Liver (tissue), 9 donors: ENCODE measurements around the gene FAM209B. TPM values are rescaled to one million over a fixed set of nuclear protein-coding genes. Genes with fewer than 3 reads are reported as not detected.

ENCODE experiments used
- DNase-seq: peaks from one replicate; pipeline ENCODE4 v3.0.0-alpha.2; 2017; ENCODE audit warnings: low spot score
- H3K27ac ChIP-seq, 2 donors: one replicate each; pipeline ENCODE4 v1.7.0; 2013; ENCODE audit warnings: inconsistent platforms in 2 of 2, low read length in 2 of 2, control low read depth in 1 of 2, low read depth in 1 of 2, mild to moderate bottlenecking in 1 of 2
- H3K27me3 ChIP-seq, 4 donors: one replicate each; pipeline versions ENCODE4 v1.6.1 to v1.7.0; 2013; ENCODE audit warnings: low read length in 3 of 4, inconsistent platforms in 1 of 4, mild to moderate bottlenecking in 1 of 4, moderate library complexity in 1 of 4; ENCODE audit not compliant: control insufficient read depth in 4 of 4, insufficient read depth in 4 of 4
- H3K36me3 ChIP-seq, 4 donors: one replicate each; pipeline versions ENCODE4 v1.6.1 to v1.7.0; 2013; ENCODE audit warnings: low read length in 3 of 4, mild to moderate bottlenecking in 3 of 4, low read depth in 1 of 4, moderate library complexity in 1 of 4; ENCODE audit not compliant: control insufficient read depth in 4 of 4, insufficient read depth in 3 of 4
- H3K4me1 ChIP-seq, 4 donors: one replicate each; pipeline versions ENCODE4 v1.6.1 to v1.7.0; 2013; ENCODE audit warnings: low read length in 3 of 4, mild to moderate bottlenecking in 3 of 4, moderate library complexity in 1 of 4; ENCODE audit not compliant: control insufficient read depth in 4 of 4, insufficient read depth in 4 of 4
- H3K4me3 ChIP-seq, 3 donors: one replicate each; pipeline versions ENCODE4 v1.6.1 to v1.7.0; 2013; ENCODE audit warnings: low read length in 3 of 3, control low read depth in 1 of 3, low read depth in 1 of 3, mild to moderate bottlenecking in 1 of 3
- H3K9ac ChIP-seq, 2 donors: one replicate each; pipeline ENCODE4 v1.7.0; 2013; ENCODE audit warnings: low read length in 2 of 2, mild to moderate bottlenecking in 2 of 2, moderate library complexity in 2 of 2, control low read depth in 1 of 2, low read depth in 1 of 2
- H3K9me3 ChIP-seq, 4 donors: one replicate each; pipeline versions ENCODE4 v1.6.1 to v1.7.0; 2013; ENCODE audit warnings: low read length in 3 of 4; ENCODE audit not compliant: control insufficient read depth in 4 of 4
- EGR1 ChIP-seq, 2 donors: IDR thresholded peaks; 2 replicates each; pipeline ENCODE4 v1.6.1; 2016 to 2018; ENCODE audit warnings: antibody characterized with exemption in 2 of 2, low read depth in 2 of 2
- FOXA1 ChIP-seq: IDR thresholded peaks from 2 replicates; pipeline ENCODE4 v1.6.1; 2016; ENCODE audit warnings: antibody characterized with exemption
- FOXA2 ChIP-seq: IDR thresholded peaks from 2 replicates; pipeline ENCODE4 v1.6.1; 2016; ENCODE audit warnings: antibody characterized with exemption
- GABPA ChIP-seq, 2 donors: IDR thresholded peaks in 1 of 2; conservative IDR thresholded peaks in 1 of 2; 2 replicates each; pipeline ENCODE4 v1.6.1; 2016; ENCODE audit warnings: antibody characterized with exemption in 2 of 2, mild to moderate bottlenecking in 1 of 2, moderate library complexity in 1 of 2
- HNF4A ChIP-seq, 2 donors: conservative IDR thresholded peaks; 2 replicates each; pipeline ENCODE4 v1.6.1; 2016; ENCODE audit warnings: antibody characterized with exemption in 2 of 2, mild to moderate bottlenecking in 2 of 2
- HNF4G ChIP-seq: IDR thresholded peaks from 2 replicates; pipeline ENCODE4 v1.6.1; 2016; ENCODE audit warnings: antibody characterized with exemption
- JUND ChIP-seq, 2 donors: IDR thresholded peaks; 2 replicates each; pipeline ENCODE4 v1.6.1; 2016; ENCODE audit warnings: antibody characterized with exemption in 2 of 2
- NR2F2 ChIP-seq: IDR thresholded peaks from 2 replicates; pipeline ENCODE4 v1.6.1; 2016; ENCODE audit warnings: antibody characterized with exemption
- RAD21 ChIP-seq, 2 donors: IDR thresholded peaks; 2 replicates each; pipeline ENCODE4 v1.6.1; 2016; ENCODE audit warnings: antibody characterized with exemption in 2 of 2, mild to moderate bottlenecking in 2 of 2
- RXRA ChIP-seq, 2 donors: IDR thresholded peaks; 2 replicates each; pipeline ENCODE4 v1.6.1; 2017 to 2018; ENCODE audit warnings: antibody characterized with exemption in 2 of 2, mild to moderate bottlenecking in 1 of 2
- SP1 ChIP-seq: IDR thresholded peaks from 2 replicates; pipeline ENCODE4 v1.6.1; 2018; ENCODE audit warnings: antibody characterized with exemption, mild to moderate bottlenecking
- TAF1 ChIP-seq: conservative IDR thresholded peaks from 2 replicates; pipeline ENCODE4 v1.6.1; 2016; ENCODE audit warnings: antibody characterized with exemption, mild to moderate bottlenecking
- YY1 ChIP-seq: IDR thresholded peaks from 2 replicates; pipeline ENCODE4 v1.6.1; 2016; ENCODE audit warnings: antibody characterized with exemption, mild to moderate bottlenecking
- WGBS: extraction: QIAGEN DNeasy Blood & Tissue Kit; methylation state at CpG from one replicate; pipeline ENCODE4 v1.1.7; 2013; 5-methylcytosine and 5-hydroxymethylcytosine counted together
- polyA plus RNA-seq, 2 donors: library from polyadenylated mRNA; stranded (reverse) in 1 of 2; unstranded in 1 of 2; fragments of 200-250 nt in 1 of 2; fragments of >200 nt in 1 of 2; fragmentation: Nextera tagmentation in 1 of 2; extraction: Ambion mirVana in 1 of 2; gene quantifications; one replicate each; pipeline versions ENCODE4 v1.2.1 to v1.2.3, GENCODE V29; 2013 to 2015
- total RNA-seq, 2 donors: library from RNA; depleted of rRNA; stranded (reverse); fragments of >200 nt; gene quantifications; one replicate each; pipeline ENCODE4 v1.2.3, GENCODE V29; 2014
- TF ChIP-seq, protein P1 (sequence below): IDR thresholded peaks from 2 replicates; pipeline ENCODE4 v1.6.1; 2016; ENCODE audit warnings: antibody characterized with exemption
- TF ChIP-seq, protein P2 (sequence below): IDR thresholded peaks from 2 replicates; pipeline ENCODE4 v1.6.1; 2016; ENCODE audit warnings: antibody characterized with exemption, mild to moderate bottlenecking
- TF ChIP-seq, protein P3 (sequence below): IDR thresholded peaks from 2 replicates; pipeline ENCODE4 v1.6.1; 2016; ENCODE audit warnings: antibody characterized with exemption
- TF ChIP-seq, protein P4 (sequence below): fragments of 150-350 bp; IDR thresholded peaks from 2 replicates; pipeline ENCODE4 v1.5.1; 2017; ENCODE audit warnings: improper control_type of control experiment, low read depth, low read length; ENCODE audit not compliant: missing input control
- donor health status: healthy.
- donor health status: healthy.
- donor health status: healthy.
- donor health status: healthy.
- donor health status: healthy.

Gene FAM209B
- total and polyA plus RNA-seq, 4 donors = 0.38 TPM; not detected in 3

DNA sequence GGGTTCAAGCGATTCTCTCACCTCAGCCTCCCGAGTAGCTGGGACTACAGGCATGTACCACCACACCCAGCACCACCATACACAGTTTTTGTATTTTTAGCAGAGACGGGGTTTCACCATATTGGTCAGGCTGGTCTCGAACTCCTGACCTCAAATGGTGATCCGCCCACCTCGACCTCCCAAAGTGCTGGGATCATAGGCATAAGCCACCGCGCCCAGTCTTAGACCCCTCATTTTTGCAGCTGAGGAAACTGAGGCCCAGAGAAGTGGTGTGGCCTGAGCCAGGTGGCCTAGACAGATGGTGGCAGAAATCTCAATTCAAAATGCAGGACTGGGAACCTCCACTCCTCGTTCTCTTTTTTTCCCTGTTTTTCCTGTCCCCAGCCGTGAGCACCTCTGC, 21.1 kb upstream of the FAM209B start:
- H3K27ac ChIP-seq = no peak overlapping the region
- no peaks in the 10 kb centered on the region for H3K27me3 ChIP-seq
- WGBS = 97% methylated on average over 10 of the region's 10 CpGs
- peaks cover 8 to 23% (median 17%) of the 10 kb centered on the region in 4 donors for H3K36me3 ChIP-seq
- TF ChIP-seq HNF4G (no peak), EGR1 (IDR thresholded peaks at IDR 0.05; ENCODE audit: low read depth in 2 of 2) (no peak)
- TF ChIP-seq, protein P1, sequence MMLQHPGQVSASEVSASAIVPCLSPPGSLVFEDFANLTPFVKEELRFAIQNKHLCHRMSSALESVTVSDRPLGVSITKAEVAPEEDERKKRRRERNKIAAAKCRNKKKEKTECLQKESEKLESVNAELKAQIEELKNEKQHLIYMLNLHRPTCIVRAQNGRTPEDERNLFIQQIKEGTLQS = no peak
- TF ChIP-seq, protein P2, sequence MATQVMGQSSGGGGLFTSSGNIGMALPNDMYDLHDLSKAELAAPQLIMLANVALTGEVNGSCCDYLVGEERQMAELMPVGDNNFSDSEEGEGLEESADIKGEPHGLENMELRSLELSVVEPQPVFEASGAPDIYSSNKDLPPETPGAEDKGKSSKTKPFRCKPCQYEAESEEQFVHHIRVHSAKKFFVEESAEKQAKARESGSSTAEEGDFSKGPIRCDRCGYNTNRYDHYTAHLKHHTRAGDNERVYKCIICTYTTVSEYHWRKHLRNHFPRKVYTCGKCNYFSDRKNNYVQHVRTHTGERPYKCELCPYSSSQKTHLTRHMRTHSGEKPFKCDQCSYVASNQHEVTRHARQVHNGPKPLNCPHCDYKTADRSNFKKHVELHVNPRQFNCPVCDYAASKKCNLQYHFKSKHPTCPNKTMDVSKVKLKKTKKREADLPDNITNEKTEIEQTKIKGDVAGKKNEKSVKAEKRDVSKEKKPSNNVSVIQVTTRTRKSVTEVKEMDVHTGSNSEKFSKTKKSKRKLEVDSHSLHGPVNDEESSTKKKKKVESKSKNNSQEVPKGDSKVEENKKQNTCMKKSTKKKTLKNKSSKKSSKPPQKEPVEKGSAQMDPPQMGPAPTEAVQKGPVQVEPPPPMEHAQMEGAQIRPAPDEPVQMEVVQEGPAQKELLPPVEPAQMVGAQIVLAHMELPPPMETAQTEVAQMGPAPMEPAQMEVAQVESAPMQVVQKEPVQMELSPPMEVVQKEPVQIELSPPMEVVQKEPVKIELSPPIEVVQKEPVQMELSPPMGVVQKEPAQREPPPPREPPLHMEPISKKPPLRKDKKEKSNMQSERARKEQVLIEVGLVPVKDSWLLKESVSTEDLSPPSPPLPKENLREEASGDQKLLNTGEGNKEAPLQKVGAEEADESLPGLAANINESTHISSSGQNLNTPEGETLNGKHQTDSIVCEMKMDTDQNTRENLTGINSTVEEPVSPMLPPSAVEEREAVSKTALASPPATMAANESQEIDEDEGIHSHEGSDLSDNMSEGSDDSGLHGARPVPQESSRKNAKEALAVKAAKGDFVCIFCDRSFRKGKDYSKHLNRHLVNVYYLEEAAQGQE = no peak
- TF ChIP-seq, protein P3, sequence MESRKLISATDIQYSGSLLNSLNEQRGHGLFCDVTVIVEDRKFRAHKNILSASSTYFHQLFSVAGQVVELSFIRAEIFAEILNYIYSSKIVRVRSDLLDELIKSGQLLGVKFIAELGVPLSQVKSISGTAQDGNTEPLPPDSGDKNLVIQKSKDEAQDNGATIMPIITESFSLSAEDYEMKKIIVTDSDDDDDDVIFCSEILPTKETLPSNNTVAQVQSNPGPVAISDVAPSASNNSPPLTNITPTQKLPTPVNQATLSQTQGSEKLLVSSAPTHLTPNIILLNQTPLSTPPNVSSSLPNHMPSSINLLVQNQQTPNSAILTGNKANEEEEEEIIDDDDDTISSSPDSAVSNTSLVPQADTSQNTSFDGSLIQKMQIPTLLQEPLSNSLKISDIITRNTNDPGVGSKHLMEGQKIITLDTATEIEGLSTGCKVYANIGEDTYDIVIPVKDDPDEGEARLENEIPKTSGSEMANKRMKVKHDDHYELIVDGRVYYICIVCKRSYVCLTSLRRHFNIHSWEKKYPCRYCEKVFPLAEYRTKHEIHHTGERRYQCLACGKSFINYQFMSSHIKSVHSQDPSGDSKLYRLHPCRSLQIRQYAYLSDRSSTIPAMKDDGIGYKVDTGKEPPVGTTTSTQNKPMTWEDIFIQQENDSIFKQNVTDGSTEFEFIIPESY = no peak
- no peaks in the 10 kb centered on the region for H3K4me1 ChIP-seq
- no peak overlapping the region for H3K4me3 ChIP-seq
- no peak overlapping the region for H3K9ac ChIP-seq
- no peak for DNase-seq
- no peaks in the 10 kb centered on the region for H3K9me3 ChIP-seq

DNA sequence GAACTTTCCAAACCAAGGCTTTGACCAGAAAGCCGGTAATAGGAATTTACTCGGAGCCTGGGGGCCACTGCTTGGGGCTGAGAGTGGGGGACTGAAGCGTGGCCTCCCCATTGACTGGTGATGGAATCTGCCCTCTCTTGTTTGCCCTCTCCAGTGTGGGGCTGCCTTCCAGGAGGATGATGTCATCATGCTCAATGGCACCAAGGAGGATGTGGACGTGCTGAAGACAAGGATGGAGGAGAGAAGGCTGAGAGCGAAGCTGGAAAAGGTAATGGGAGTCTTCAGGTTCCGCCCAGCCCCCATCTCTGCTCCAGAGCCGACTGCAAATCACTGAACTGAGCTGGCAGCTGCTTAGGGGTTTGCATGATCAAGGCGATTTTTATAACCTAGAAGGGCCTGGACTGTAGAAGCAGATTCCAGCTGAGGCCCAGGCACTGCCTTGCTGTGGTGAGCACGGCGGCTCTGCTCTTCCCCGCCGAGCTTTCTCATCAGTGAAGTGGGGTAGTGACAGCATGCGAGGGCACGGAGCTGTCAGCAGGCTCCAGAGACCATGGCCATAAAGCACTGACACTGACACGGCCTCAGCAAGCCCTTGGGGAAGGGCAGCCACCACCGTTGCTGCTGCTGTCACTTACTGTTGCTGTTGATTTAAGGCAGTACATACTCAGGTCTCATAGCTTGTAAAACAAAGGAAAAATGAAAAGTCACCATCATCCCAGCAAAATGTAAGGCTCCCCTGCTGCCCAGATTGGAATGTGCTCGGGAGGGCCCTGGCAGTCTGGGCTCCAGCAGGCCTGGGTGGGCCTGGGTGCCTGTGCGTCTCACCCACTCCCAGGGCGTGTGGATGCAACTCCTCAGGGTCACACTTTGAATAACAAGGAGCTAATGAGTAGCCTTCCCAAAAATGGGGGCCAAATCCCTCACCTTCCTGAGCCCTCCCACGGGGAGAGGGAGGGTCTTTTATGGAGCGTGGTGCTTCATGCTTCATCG, 19.6 kb upstream of the FAM209B start:
- Histone ChIP-seq H3K27ac (no peak overlapping the region), H3K36me3 (peaks cover 18 to 38% (median 31%) of the 10 kb centered on the region in 4 donors), H3K27me3 (no peaks in the 10 kb centered on the region), H3K4me1 (no peaks in the 10 kb centered on the region), H3K9ac (no peak overlapping the region), H3K9me3 (no peaks in the 10 kb centered on the region), H3K4me3 (no peak overlapping the region)
- DNase-seq = no peak
- WGBS = 96% methylated on average over 22 of the region's 22 CpGs
- TF ChIP-seq SP1 (no peak), HNF4A (conservative IDR thresholded peaks at IDR 0.05) (no peak), NR2F2 (no peak), YY1 (no peak), FOXA2 (no peak), RAD21 (IDR thresholded peaks at IDR 0.05) (no peak), EGR1 (IDR thresholded peaks at IDR 0.05; ENCODE audit: low read depth in 2 of 2) (no peak), RXRA (IDR thresholded peaks at IDR 0.05) (no peak), TAF1 (no peak), JUND (IDR thresholded peaks at IDR 0.05) (no peak), GABPA (IDR thresholded peaks at IDR 0.05 in 1 of 2, conservative IDR thresholded peaks at IDR 0.05 in 1 of 2) (no peak), FOXA1 (no peak)
- TF ChIP-seq, protein P2 = no peak
- TF ChIP-seq, protein P1 = no peak
- TF ChIP-seq, protein P4, sequence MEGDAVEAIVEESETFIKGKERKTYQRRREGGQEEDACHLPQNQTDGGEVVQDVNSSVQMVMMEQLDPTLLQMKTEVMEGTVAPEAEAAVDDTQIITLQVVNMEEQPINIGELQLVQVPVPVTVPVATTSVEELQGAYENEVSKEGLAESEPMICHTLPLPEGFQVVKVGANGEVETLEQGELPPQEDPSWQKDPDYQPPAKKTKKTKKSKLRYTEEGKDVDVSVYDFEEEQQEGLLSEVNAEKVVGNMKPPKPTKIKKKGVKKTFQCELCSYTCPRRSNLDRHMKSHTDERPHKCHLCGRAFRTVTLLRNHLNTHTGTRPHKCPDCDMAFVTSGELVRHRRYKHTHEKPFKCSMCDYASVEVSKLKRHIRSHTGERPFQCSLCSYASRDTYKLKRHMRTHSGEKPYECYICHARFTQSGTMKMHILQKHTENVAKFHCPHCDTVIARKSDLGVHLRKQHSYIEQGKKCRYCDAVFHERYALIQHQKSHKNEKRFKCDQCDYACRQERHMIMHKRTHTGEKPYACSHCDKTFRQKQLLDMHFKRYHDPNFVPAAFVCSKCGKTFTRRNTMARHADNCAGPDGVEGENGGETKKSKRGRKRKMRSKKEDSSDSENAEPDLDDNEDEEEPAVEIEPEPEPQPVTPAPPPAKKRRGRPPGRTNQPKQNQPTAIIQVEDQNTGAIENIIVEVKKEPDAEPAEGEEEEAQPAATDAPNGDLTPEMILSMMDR = no peak
